NCI-H2171 (cell line): Measurements from ENCODE around the gene PRX.
"Not testable (repeated sequence)": the region's sequence is repeated elsewhere in the genome, so short reads cannot be mapped to it uniquely, and the experiment has no call there.

Experiments used
- DNase-seq: peaks from one replicate; lab custom pipeline; 2025; lab: John Stamatoyannopoulos, UW

The PRX gene

DNA sequence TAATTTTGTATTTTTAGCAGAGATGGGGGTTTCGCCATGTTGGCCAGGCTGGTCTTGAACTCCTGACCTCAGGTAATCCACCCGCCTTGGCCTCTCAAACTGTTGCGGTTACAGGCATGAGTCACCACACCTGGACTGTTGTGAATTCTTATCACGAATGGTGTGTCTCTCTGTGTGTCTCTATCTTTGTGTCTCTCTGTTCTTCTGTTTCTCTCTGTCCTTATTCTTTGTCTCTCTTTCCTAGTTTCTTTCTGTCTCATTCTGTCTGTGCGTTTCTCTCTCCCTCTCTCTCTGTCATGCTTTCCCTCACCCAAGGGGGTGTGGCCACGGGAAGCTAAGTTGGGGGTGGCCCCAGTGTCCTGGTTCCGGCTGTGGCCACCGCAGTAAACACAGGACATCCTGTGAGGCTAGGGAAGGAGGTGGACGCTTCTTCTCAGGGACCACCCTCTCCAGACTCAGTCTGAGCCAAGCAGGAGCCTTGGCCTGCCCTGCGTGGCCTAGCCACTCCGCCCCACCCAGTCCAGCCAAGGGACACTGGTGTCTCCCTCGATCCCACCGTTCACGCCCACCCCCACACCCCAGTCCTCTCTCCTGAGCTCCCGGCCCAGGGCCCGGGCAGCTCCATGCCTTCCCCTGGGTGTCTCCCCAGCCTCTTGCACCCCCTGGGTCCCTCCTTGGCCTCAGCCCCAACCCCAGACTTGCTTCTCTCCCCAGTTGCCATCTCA lies 3.9 kb upstream of the PRX start:
- DNase-seq: no peak

- DNase-seq: no peak
These were observed 2.6 kb upstream of the PRX start for GRCh38 chr19:40415768-40416167.

- DNase-seq: no peak
These were observed 1.7 kb upstream of the PRX start for GRCh38 chr19:40414542-40415535.

DNA sequence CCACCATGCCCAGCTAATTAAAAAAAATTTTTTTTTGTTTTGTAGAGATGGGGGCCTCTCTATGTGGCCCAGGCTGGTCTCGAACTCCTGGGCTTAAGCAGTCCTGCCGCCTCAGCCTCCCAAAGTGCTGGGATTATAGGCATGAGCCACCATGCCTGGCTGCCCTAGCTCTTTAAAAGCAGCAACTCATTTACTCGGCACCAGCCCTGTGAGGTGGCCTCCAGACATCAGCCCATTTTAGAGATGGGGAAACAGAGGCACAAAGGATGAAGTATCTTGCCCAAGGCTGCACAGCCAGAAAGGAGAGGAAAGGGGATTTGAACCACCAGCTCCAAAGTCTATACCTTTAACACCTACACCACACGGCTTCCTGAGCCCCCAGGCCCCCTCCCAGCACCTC lies 312 bp downstream of the PRX start:
- no peak for DNase-seq

- no peak for DNase-seq
These were observed 1.1 kb downstream of the PRX start for GRCh38 chr19:40411958-40412499.

- DNase-seq: no peak
These were observed 1.9 kb downstream of the PRX start for GRCh38 chr19:40411125-40411842.

DNA sequence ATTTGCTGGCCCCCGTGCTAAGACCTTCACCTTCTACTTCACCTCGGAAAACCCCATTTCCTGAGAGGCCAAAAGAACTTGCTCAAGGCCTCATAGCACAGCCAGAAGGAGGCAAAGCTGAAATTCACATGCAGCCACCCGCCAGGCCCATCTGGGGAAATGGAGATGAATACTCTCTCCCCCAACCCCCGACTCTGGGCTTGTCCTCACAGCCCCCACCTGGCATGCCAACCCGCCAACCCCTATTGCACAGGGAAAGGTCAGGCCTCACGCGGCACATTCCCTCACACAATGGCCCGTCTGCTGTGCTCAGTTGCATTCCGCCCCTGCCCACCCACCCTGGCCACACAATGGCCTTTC lies 3.2 kb downstream of the PRX start:
- no peak for DNase-seq

GRCh38 chr19:40408598-40408925 lies 4.6 kb downstream of the PRX start:
- DNase-seq: not testable (repeated sequence)

GRCh38 chr19:40407714-40408597 lies 5.2 kb downstream of the PRX start:
- DNase-seq: no peak

DNA sequence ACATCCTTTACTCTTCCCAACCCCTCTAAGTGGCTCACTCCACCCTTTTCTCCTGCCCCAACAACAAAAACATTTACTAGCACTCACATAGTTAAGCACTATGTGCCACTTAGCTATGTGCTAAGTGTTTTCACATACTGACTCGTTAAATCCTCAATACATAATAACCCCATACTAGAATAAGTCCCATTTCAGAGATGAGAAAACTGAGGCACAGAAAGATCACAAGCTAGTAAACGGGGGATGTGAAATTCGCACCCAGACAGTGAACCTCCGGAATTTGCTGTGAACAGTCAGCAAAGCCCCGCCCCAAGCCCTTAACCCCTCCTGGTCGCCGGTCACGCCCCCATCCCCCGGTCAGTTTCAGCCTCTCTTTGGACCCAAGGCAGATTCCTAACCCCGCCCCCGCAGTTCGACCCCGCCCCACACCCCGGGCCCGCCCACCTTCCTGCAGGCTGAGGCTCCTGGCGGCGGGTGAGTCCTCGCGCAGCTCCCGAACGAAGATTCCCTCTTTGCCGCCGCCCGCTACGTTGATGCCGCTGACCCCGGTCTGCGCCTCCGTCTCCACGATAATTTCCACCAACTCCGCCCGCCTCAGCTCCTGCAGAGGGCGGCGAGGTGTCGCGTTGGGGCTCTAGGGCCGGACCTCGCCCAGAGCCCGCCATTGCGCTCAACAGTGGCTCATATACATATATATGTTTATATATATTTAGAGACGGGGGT lies 9.8 kb downstream of the PRX start:
- peak; percentile 25 for DNase-seq

DNA sequence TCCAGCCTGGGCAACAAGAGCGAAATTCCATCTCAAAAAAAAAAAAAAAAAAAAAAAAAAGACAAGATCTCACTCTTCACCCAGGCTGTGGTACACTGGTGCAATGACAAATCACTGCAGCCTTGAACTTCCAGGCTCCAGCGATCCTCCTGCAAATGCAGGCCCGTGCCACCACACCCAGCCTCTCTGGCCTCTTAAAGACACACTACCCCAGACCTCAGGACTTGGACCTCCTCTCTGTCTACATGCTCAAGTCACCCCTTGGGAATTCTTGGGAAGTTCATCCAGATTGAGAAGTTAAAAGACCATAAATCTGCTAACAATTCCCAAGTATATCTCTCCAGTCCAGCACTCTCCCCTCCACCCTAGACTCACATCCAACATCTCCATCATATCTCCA lies 12.6 kb downstream of the PRX start:
- DNase-seq: no peak

- DNase-seq: no peak
These were observed 14.6 kb downstream of the PRX start for GRCh38 chr19:40398417-40399131.

GRCh38 chr19:40397568-40397906 lies 15.6 kb downstream of the PRX start:
- no peak for DNase-seq

DNA sequence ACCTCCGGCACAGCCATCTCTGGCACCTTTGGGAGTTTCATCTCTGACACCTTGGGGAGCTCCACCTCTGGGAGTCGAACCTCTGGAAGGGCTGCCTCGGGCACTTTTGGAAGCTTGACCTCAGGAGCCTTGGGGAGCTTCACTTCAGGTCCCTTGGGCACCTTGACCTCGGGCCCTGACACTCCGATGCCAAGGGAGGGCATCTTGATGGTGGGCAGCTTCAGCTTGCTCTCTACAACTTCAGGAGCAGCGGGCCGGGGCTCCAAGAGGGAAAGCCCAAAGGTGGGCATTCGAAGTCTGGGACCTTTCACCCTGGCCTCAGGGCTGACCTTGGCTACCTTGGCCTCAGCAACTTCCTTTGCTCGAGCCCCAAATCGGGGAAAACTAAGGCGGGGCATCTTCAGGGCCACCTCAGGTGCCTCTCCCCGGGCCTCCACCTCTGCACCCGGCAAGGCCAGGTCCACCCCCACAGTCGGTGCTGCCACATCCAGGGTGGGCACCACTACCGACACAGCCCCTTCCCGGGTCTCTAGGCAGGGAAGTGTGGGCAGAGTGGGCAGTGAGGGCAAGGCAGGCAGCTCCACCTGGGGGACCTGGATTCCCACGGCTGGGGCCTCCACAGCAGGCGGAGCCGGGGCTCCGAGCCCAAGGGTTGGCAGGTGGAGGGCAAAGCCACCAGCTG lies 16.2 kb downstream of the PRX start:
- no peak for DNase-seq

DNA sequence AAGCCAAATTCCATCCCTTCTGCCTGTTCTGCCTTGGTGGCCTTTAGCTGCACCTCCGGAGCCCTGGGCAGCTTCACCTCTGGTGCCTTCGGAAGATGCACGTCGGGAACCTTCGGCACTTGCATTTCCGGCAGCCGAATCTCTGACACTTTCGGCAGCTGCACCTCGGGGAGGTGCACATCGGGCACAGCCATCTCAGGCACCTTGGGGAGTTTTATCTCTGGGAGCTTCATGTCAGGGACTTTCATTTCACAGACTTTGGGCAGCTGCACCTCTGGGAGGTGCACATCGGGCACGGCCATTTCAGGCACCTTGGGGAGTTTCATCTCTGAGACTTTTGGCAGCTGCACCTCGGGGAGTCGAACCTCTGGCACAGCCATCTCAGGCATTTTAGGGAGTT lies 17.2 kb downstream of the PRX start:
- no peak for DNase-seq

DNA sequence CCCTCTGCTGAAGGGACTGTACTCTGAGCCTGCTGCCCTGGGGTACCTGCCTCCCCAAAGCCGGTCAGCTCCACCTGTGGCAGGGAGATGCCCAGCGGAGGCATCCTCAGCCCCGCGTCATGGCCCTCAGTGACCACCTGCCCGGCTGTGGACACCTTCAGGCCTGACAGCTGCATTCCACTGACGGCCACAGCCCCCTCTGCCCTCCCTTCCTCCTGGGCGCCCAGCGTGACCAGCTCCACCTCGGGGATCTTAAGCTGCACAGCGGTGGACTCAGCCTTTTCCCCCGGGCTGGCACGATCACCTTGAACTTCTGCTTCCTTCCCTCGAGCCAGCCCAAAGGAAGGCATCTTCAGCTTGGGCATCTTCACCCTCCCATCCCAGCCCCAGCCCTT lies 18.4 kb downstream of the PRX start:
- DNase-seq: no peak

DNA sequence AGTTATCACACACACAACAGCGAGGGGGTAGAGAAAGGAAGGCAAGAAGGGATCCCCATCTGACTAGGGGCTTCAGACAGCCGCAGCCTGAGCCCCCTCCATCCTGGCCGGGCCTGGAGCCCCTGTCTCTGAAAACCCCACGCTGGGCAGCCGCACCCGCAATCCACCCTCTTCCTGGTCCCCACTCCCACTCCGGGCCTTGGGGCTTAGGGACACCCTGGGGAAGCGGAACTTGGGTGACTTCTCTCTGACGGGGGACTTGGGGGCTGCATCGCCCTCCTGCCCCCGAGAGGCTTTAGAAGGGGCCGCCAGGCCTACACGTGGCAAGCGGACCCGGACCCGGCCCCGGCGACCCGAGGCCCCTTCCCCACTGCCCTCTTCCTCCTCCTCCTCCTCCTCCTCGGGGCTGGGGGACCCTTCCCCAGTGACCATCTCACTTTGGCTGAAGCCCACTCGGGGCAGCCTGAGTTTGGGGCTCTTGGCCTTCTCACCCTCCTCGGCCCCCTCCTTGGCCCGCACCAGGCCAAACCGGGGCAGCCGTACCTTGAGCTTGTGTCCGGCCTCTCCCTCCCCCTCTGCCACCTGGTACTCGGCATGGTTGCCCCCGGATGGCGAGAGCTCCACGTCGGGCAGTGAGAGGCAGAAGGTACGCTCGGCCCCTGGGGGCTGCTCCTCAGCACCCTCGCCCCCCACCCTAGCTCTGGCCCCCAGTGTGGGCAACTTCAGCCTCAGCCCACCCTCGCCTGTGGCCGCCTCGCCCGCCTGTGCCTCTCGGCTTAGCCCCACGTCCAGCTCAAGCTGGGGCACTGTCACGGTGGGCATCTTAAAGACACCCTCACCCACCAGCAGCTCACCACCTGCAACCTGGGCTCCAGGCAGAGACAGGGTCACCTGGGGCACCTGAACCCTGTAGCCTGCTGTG lies 19.0 kb downstream of the PRX start:
- no peak for DNase-seq

DNA sequence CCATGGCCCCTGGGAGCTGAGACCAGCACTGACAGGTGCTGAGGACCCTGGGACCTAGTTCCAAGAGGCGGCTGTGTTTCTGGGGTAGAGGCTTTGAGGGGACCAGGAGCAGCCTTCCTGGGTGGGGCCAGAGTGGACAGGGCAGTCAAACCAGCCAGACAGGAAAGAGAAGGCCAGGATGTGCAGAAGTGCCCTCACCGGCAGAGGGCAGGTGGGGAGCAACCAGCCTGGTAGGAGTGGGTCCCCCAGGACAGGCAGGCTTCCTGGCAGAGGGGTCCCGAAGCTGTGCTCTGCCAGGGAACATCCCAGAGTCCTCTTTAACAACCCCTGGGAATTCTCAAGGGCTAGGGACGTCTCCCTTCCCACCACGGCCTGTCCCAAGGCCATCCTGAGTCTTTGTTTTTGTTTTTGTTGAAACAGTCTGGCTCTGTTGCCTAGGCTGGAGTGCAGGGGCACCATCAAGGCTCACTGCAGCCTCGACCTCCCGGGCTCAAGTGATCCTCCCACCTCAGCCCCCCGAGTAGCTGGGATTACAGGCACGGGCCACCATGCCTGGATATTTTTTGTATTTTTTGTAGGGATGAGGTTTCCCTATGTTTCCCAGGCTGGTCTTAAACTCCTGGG lies 20.2 kb downstream of the PRX start:
- DNase-seq: no peak
